Natural killer cell (primary cell): ENCODE measurements around the gene TMEM45A. TPM values are rescaled to one million over a fixed set of nuclear protein-coding genes. Genes with fewer than 3 reads are reported as not detected.

ENCODE experiments used
- ATAC-seq, 3 donors: fragments of 150-1000 bp in 2 of 3; fragments of 200-7000 bp in 1 of 3; cut with Tn5 transposase; 1 replicate in 1 of 3; 2 replicates in 2 of 3; pipeline ENCODE4 v1.10.0; 2021; ENCODE audit warnings: mild to moderate bottlenecking in 2 of 3, moderate library complexity in 2 of 3
- DNase-seq, 2 donors: peaks; one replicate each; pipeline versions ENCODE4 v3.0.0 to v3.0.0-alpha.2; 2013 to 2021; ENCODE audit warnings: mixed read lengths in 1 of 2
- H3K27ac ChIP-seq: one replicate; pipeline ENCODE4 v1.5.1; 2013; ENCODE audit warnings: mild to moderate bottlenecking, low read length
- H3K27me3 ChIP-seq: one replicate; pipeline ENCODE4 v1.6.1; 2013; ENCODE audit warnings: low read length; ENCODE audit not compliant: control insufficient read depth, insufficient read depth
- H3K36me3 ChIP-seq: one replicate; pipeline ENCODE4 v1.6.1; 2013; ENCODE audit warnings: low read length; ENCODE audit not compliant: control insufficient read depth, insufficient read depth
- H3K4me1 ChIP-seq: one replicate; pipeline ENCODE4 v1.6.1; 2013; ENCODE audit warnings: low read length; ENCODE audit not compliant: control insufficient read depth, insufficient read depth
- H3K4me3 ChIP-seq: one replicate; pipeline ENCODE4 v1.5.1; 2013; ENCODE audit warnings: low read length
- H3K9me3 ChIP-seq: one replicate; pipeline ENCODE4 v1.6.1; 2013; ENCODE audit warnings: low read length; ENCODE audit not compliant: control insufficient read depth, insufficient read depth
- H3K27ac Mint-ChIP-seq, 2 donors: one replicate each; pipeline ENCODE4 v1.8.0; 2022; ENCODE audit warnings: mild to moderate bottlenecking in 2 of 2, mixed read lengths in 2 of 2, moderate library complexity in 1 of 2
- H3K27me3 Mint-ChIP-seq, 2 donors: one replicate each; pipeline ENCODE4 v1.8.0; 2022; ENCODE audit warnings: low read depth in 2 of 2, mixed read lengths in 2 of 2
- H3K36me3 Mint-ChIP-seq: one replicate; pipeline ENCODE4 v1.8.0; 2022; ENCODE audit warnings: mixed read lengths
- H3K4me1 Mint-ChIP-seq, 2 donors: one replicate each; pipeline ENCODE4 v1.8.0; 2022; ENCODE audit warnings: mixed read lengths in 2 of 2
- H3K4me3 Mint-ChIP-seq: one replicate; pipeline ENCODE4 v1.8.0; 2022; ENCODE audit warnings: mild to moderate bottlenecking, moderate library complexity, mixed read lengths
- H3K9me3 Mint-ChIP-seq, 2 donors: one replicate each; pipeline ENCODE4 v1.8.0; 2022; ENCODE audit warnings: mixed read lengths in 2 of 2
- WGBS: methylation state at CpG from one replicate; pipeline ENCODE4 v1.1.7; 2013; ENCODE audit warnings: missing lambda C conversion rate; ENCODE audit not compliant: insufficient coverage; 5-methylcytosine and 5-hydroxymethylcytosine counted together
- intact Hi-C: fragments of 100-400 bp; cut with micrococcal nuclease; formaldehyde crosslinking; loops from one replicate; pipeline ENCODE4 v1.14.2; 2022
- total RNA-seq, 4 donors: library from RNA; stranded (reverse); fragments of 120-200 nt in 1 of 4; gene quantifications; one replicate each; pipeline versions ENCODE4 v1.2.3 to v1.2.4, GENCODE V29; 2013 to 2022
- TF ChIP-seq, protein P1 (sequence below): fragments of 200-600 bp; IDR thresholded peaks from one replicate; pipeline ENCODE4 v1.8.0; 2022; ENCODE audit warnings: antibody characterized with exemption

Gene TMEM45A
- total RNA-seq, 3 donors from 2014 or later (not counting 1 experiment from before 2014, with no cell fraction given) = 0.23 to 0.49 (median 0.25) TPM

DNA sequence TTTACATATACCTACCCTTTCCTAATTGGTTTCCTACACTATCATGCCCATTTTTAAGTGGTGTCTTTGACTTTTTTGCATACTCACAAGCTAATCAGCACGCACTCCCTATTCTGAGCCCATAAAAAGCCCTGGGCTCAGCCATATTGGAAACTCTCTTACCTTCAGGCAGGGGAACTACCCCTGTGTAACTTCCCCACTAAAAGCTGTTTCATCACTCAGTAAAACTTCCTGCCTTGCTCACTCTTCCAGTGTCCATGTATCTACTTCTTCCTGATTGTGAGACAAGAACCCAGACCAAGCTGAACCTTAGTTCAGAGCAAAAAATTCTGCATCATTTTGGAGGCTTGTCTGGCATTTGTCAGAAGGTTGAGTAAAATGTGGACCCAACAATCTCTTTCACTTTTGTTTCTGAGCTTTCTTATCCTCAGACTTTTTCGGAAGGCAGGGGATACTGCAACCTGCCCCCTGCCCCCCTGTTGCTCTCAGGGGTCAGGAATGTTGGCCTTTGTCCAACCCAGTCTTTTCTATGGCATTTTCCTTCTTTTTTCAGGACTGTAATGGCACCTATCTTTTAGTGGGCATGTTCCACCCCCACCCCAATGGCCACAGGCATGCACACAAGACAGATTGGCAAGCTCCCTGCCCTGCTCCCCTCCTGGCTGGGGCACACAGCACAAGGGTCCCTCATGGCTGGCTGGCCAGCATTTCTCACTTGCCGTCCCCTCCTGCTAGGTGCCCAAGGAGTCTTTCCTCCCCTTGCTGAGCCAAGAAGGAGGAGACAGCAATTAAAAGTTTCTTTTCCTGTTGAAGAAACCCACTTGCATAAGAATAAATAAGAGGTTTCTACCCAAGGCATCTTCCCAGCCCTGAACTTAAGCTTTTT lies 26.3 kb upstream of the TMEM45A start:
- H3K9me3 Mint-ChIP-seq = no peaks in the 10 kb centered on the region
- H3K4me1 ChIP-seq = no peaks in the 10 kb centered on the region
- no peak overlapping the region for H3K4me3 Mint-ChIP-seq
- intact Hi-C loops = loop anchor here (10.0 kb wide), 1 partner anchor 119 kb away; no protein-coding TSS in a partner anchor
- H3K36me3 Mint-ChIP-seq = no peaks in the 10 kb centered on the region
- H3K27me3 ChIP-seq = no peaks in the 10 kb centered on the region
- H3K4me3 ChIP-seq = no peak overlapping the region
- H3K27ac Mint-ChIP-seq = no peak overlapping the region
- ATAC-seq (no peak), DNase-seq (no peak)
- H3K27ac ChIP-seq = no peak overlapping the region
- H3K27me3 Mint-ChIP-seq = peaks cover 2 to 7% of the 10 kb centered on the region in 2 donors
- peaks cover 0 to 7% of the 10 kb centered on the region in 2 donors for H3K4me1 Mint-ChIP-seq
- TF ChIP-seq, protein P1, sequence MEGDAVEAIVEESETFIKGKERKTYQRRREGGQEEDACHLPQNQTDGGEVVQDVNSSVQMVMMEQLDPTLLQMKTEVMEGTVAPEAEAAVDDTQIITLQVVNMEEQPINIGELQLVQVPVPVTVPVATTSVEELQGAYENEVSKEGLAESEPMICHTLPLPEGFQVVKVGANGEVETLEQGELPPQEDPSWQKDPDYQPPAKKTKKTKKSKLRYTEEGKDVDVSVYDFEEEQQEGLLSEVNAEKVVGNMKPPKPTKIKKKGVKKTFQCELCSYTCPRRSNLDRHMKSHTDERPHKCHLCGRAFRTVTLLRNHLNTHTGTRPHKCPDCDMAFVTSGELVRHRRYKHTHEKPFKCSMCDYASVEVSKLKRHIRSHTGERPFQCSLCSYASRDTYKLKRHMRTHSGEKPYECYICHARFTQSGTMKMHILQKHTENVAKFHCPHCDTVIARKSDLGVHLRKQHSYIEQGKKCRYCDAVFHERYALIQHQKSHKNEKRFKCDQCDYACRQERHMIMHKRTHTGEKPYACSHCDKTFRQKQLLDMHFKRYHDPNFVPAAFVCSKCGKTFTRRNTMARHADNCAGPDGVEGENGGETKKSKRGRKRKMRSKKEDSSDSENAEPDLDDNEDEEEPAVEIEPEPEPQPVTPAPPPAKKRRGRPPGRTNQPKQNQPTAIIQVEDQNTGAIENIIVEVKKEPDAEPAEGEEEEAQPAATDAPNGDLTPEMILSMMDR = no peak
- H3K36me3 ChIP-seq = no peaks in the 10 kb centered on the region
- H3K9me3 ChIP-seq = no peaks in the 10 kb centered on the region
- 78% methylated on average over 3 of the region's 3 CpGs for WGBS

DNA sequence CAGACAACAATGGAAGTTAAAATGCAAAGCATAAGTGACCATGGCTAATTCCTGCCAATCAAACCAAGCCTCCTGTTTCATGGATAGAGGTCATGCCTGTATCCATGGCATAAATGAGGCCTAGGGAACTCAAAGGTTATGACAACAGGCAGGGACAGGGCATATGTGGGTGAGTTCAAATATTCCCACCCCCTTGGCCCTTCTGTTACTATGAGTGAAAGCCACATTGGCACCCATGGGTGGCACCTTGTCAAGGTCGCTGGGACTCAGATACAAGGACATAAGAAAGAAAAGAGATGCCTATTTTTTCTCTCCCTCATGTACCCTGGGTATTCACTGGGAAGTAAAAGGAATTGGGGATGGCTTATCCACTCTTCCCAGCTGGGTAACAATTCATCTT lies 25.3 kb upstream of the TMEM45A start:
- intact Hi-C loops = loop anchor here (10.0 kb wide), 1 partner anchor 118 kb away; no protein-coding TSS in a partner anchor

GRCh38 chr3:100468676-100469075 lies 23.7 kb upstream of the TMEM45A start:
- TF ChIP-seq, protein P1 = no peak
- Histone ChIP-seq H3K4me3 (no peak overlapping the region), H3K36me3 (no peaks in the 10 kb centered on the region), H3K27ac (no peak overlapping the region), H3K4me1 (no peaks in the 10 kb centered on the region), H3K9me3 (no peaks in the 10 kb centered on the region), H3K27me3 (no peaks in the 10 kb centered on the region)
- WGBS = 89% methylated on average over 2 of the region's 2 CpGs
- DNase-seq (no peak), ATAC-seq (no peak)
- Mint-ChIP-seq H3K4me1 (peaks cover 0 to 7% of the 10 kb centered on the region in 2 donors), H3K27ac (no peak overlapping the region), H3K9me3 (no peaks in the 10 kb centered on the region), H3K36me3 (no peaks in the 10 kb centered on the region), H3K4me3 (no peak overlapping the region), H3K27me3 (peaks cover 0 to 7% of the 10 kb centered on the region in 2 donors)
- intact Hi-C loops = loop anchor here (10.0 kb wide), 1 partner anchor 116 kb away; no protein-coding TSS in a partner anchor

More for the DNA sequence above, 25.3 kb upstream of the TMEM45A start:
- Histone ChIP-seq H3K4me3 (no peak overlapping the region), H3K36me3 (no peaks in the 10 kb centered on the region), H3K4me1 (no peaks in the 10 kb centered on the region), H3K27ac (no peak overlapping the region), H3K27me3 (no peaks in the 10 kb centered on the region), H3K9me3 (no peaks in the 10 kb centered on the region)
- TF ChIP-seq, protein P1 = no peak
- Mint-ChIP-seq H3K27me3 (peaks cover 0 to 7% of the 10 kb centered on the region in 2 donors), H3K4me3 (no peak overlapping the region), H3K9me3 (no peaks in the 10 kb centered on the region), H3K36me3 (no peaks in the 10 kb centered on the region), H3K27ac (no peak overlapping the region), H3K4me1 (peaks cover 0 to 7% of the 10 kb centered on the region in 2 donors)
- ATAC-seq = no peak
- DNase-seq = no peak
- no CpG with 5 or more reads among the region's 1 CpG for WGBS
